HCT116 (cell line): ENCODE results near the gene RNF138. TPM values are rescaled to one million over a fixed set of nuclear protein-coding genes. Genes with fewer than 3 reads are reported as not detected.
A peak's percentile ranks its signal among the peaks of the same experiment; 100 is the strongest.
"Not testable (repeated sequence)": the region's sequence is repeated elsewhere in the genome, so short reads cannot be mapped to it uniquely, and the experiment has no call there.

ENCODE experiments used
- ATAC-seq: fragments of 200-7000 bp; cut with Tn5 transposase; 2 replicates; pipeline ENCODE4 v1.9.1; 2020; ENCODE audit warnings: mild to moderate bottlenecking, moderate library complexity
- BruUV-seq: library from RNA; stranded (reverse); fragments of 400-500 nt; replicated peaks from 2 replicates; lab custom pipeline; 2021; lab: Mats Ljungman, UMichigan
- CTCF ChIA-PET: fragments of 300-600 bp; sonication (Branson Sonifier 250); formaldehyde crosslinking; loops from one replicate; lab custom pipeline; 2021; ENCODE audit warnings: antibody characterized with exemption; lab: Charles Lee
- POLR2A ChIA-PET: fragments of 300-600, 350-600 bp; sonication (Branson Sonifier 250); formaldehyde crosslinking; loops from one replicate; lab custom pipeline; 2021; ENCODE audit warnings: antibody characterized with exemption; lab: Charles Lee
- RAD21 ChIA-PET, 2 experiments: fragments of 300-600 bp; sonication (Branson Sonifier 250); formaldehyde crosslinking; loops; one replicate each; lab custom pipeline; 2023; ENCODE audit warnings: low total read pairs in 2 of 2; ENCODE audit not compliant: uncharacterized antibody in 2 of 2, unreplicated experiment in 2 of 2, low non-redundant PET in 1 of 2; lab: Charles Lee
- DNase-seq: peaks from one replicate; pipeline ENCODE4 v3.0.0-alpha.2; 2010; ENCODE audit warnings: low read depth, low spot score
- H2AFZ ChIP-seq: fragments of 200-600 bp; shearing (Covaris generic), sonication (generic); 2 replicates; pipeline ENCODE4 v1.6.1; 2017; ENCODE audit warnings: low read depth, mixed run types, mixed read lengths, antibody characterized with exemption, low read length; ENCODE audit not compliant: poor library complexity, severe bottlenecking
- H3K27ac ChIP-seq: 2 replicates; pipeline ENCODE4 v1.5.1; 2012; ENCODE audit warnings: low read depth, low read length
- H3K27me3 ChIP-seq: fragments of 200-600 bp; sonication (generic); 2 replicates; pipeline ENCODE4 v1.6.1; 2016; ENCODE audit warnings: mixed run types, low read length, mixed read lengths; ENCODE audit not compliant: insufficient read depth
- H3K36me3 ChIP-seq, 2 experiments: fragments of 200-500 bp in 1 of 2; fragments of 200-600 bp in 1 of 2; sonication (Bioruptor generic) in 1 of 2; sonication (generic) in 1 of 2; 2 replicates each; pipeline versions ENCODE4 v1.5.1 to v1.6.1; 2014 to 2016; ENCODE audit warnings: low read length in 2 of 2, inconsistent platforms in 1 of 2, mixed read lengths in 1 of 2, mixed run types in 1 of 2; ENCODE audit not compliant: insufficient read depth in 2 of 2, control insufficient read depth in 1 of 2
- H3K4me1 ChIP-seq, 2 experiments: fragments of 200-600 bp in 1 of 2; sonication (generic) in 1 of 2; 2 replicates each; pipeline versions ENCODE4 v1.5.1 to v1.6.1; 2012 to 2017; ENCODE audit warnings: low read length in 2 of 2, inconsistent platforms in 1 of 2, mild to moderate bottlenecking in 1 of 2, mixed read lengths in 1 of 2, mixed run types in 1 of 2, moderate library complexity in 1 of 2; ENCODE audit not compliant: insufficient read depth in 2 of 2, control insufficient read depth in 1 of 2
- H3K4me2 ChIP-seq: fragments of 200-600 bp; sonication (generic); 2 replicates; pipeline ENCODE4 v1.6.1; 2017; ENCODE audit warnings: mixed run types, low read length, mixed read lengths
- H3K4me3 ChIP-seq, 2 experiments: fragments of 200-600 bp in 1 of 2; sonication (generic) in 1 of 2; replicated peaks in 1 of 2; 2 replicates each; pipeline ENCODE4 v1.5.1; 2011 to 2016; ENCODE audit warnings: low read length in 2 of 2, control low read depth in 1 of 2, low read depth in 1 of 2, mild to moderate bottlenecking in 1 of 2, mixed read lengths in 1 of 2, mixed run types in 1 of 2
- H3K79me2 ChIP-seq: fragments of 200-600 bp; sonication (generic); 2 replicates; pipeline ENCODE4 v1.6.1; 2017; ENCODE audit warnings: mild to moderate bottlenecking, mixed run types, low read length, moderate library complexity, mixed read lengths; ENCODE audit not compliant: insufficient read depth
- H3K9ac ChIP-seq: fragments of 200-600 bp; sonication (generic); 2 replicates; pipeline ENCODE4 v1.6.1; 2016; ENCODE audit warnings: low read length, mixed read lengths
- H3K9me2 ChIP-seq: fragments of 200-600 bp; sonication (generic), shearing (Covaris generic); 2 replicates; pipeline ENCODE4 v1.6.1; 2017; ENCODE audit warnings: mixed run types, mild to moderate bottlenecking, moderate library complexity; ENCODE audit not compliant: insufficient read depth
- H3K9me3 ChIP-seq, 2 experiments: fragments of 200-500 bp in 1 of 2; fragments of 200-600 bp in 1 of 2; sonication (Bioruptor generic) in 1 of 2; sonication (generic) in 1 of 2; 2 replicates each; pipeline ENCODE4 v1.6.1; 2014 to 2017; ENCODE audit warnings: low read length in 2 of 2, mixed read lengths in 2 of 2, inconsistent platforms in 1 of 2, low read depth in 1 of 2, mild to moderate bottlenecking in 1 of 2, mixed run types in 1 of 2, moderate library complexity in 1 of 2; ENCODE audit not compliant: control insufficient read depth in 1 of 2, insufficient read depth in 1 of 2
- H4K20me1 ChIP-seq: fragments of 200-600 bp; sonication (generic), shearing (Covaris generic); 2 replicates; pipeline ENCODE4 v1.6.1; 2017; ENCODE audit warnings: mixed run types, mild to moderate bottlenecking, moderate library complexity; ENCODE audit not compliant: insufficient read depth
- CEBPB ChIP-seq: IDR thresholded peaks from 2 replicates; pipeline ENCODE4 v1.6.1; 2012; ENCODE audit warnings: low read depth
- TCF7L2 ChIP-seq: IDR thresholded peaks from 2 replicates; pipeline ENCODE4 v1.7.0; 2011; ENCODE audit warnings: borderline replicate concordance, inconsistent platforms; ENCODE audit not compliant: insufficient read depth, insufficient read length; ENCODE audit errors: extremely low read depth
- intact Hi-C: fragments of 100-400 bp; cut with micrococcal nuclease; formaldehyde crosslinking; loops from 2 replicates; pipeline ENCODE4 v1.10.0; 2022
- total RNA-seq: library from RNA; stranded (reverse); gene quantifications from one replicate; pipeline ENCODE4 v1.2.1, GENCODE V29; 2021; ENCODE audit not compliant: unreplicated experiment
- TF ChIP-seq, protein P1 (sequence below): IDR thresholded peaks from 2 replicates; pipeline ENCODE4 v1.6.1; 2012; ENCODE audit warnings: low read depth

The RNF138 gene
- total RNA-seq, 1 experiment from 2014 or later, result 72.5 TPM

GRCh38 chr18:32158108-32158624 is 66.5 kb downstream of the RNF138 start (continued):
- TF ChIP-seq, protein P1, sequence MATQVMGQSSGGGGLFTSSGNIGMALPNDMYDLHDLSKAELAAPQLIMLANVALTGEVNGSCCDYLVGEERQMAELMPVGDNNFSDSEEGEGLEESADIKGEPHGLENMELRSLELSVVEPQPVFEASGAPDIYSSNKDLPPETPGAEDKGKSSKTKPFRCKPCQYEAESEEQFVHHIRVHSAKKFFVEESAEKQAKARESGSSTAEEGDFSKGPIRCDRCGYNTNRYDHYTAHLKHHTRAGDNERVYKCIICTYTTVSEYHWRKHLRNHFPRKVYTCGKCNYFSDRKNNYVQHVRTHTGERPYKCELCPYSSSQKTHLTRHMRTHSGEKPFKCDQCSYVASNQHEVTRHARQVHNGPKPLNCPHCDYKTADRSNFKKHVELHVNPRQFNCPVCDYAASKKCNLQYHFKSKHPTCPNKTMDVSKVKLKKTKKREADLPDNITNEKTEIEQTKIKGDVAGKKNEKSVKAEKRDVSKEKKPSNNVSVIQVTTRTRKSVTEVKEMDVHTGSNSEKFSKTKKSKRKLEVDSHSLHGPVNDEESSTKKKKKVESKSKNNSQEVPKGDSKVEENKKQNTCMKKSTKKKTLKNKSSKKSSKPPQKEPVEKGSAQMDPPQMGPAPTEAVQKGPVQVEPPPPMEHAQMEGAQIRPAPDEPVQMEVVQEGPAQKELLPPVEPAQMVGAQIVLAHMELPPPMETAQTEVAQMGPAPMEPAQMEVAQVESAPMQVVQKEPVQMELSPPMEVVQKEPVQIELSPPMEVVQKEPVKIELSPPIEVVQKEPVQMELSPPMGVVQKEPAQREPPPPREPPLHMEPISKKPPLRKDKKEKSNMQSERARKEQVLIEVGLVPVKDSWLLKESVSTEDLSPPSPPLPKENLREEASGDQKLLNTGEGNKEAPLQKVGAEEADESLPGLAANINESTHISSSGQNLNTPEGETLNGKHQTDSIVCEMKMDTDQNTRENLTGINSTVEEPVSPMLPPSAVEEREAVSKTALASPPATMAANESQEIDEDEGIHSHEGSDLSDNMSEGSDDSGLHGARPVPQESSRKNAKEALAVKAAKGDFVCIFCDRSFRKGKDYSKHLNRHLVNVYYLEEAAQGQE, result no peak
- TF ChIP-seq TCF7L2, result peak; percentile 41
- no peak for TF ChIP-seq CEBPB
- TF ChIP-seq, all 23 proteins: peak for 3

GRCh38 chr18:32158631-32159030 is 67.0 kb downstream of the RNF138 start:
- H3K9me2 ChIP-seq, ATAC-seq, H3K9me3 ChIP-seq, H3K27me3 ChIP-seq, H3K79me2 ChIP-seq, H3K27ac ChIP-seq, H3K9ac ChIP-seq, H4K20me1 ChIP-seq, H2AFZ ChIP-seq, DNase-seq, H3K4me3 ChIP-seq, BruUV-seq, H3K36me3 ChIP-seq, H3K4me2 ChIP-seq: not testable (repeated sequence)
- intact Hi-C loops, result loop anchor here (1.0 to 10.0 kb wide), 4 partner anchors 114 to 776 kb away; partner anchors contain the start of gene GAREM1
- ChIA-PET RAD21 (interaction anchor here (0.7 to 1.3 kb wide), 6 partner anchors 113 to 394 kb away, joined by 3 to 13 read pairs (median 6); partner anchors contain the start of gene GAREM1 (in 1 of the 2)), CTCF (interaction anchor here (0.7 to 4.1 kb wide), 10 partner anchors 80 to 510 kb away, joined by 3 to 87 read pairs (median 4); no protein-coding TSS in a partner anchor), POLR2A (interaction anchor here (0.7 kb wide), 1 partner anchor 394 kb away, joined by 3 read pairs; no protein-coding TSS in a partner anchor)
- H3K4me1 ChIP-seq, result peaks cover 4 to 16% of the 10 kb centered on the region in 2 experiments; a peak in 3 of 4 replicates
